Measurements from ENCODE around the gene ST6GALNAC1.

DNA sequence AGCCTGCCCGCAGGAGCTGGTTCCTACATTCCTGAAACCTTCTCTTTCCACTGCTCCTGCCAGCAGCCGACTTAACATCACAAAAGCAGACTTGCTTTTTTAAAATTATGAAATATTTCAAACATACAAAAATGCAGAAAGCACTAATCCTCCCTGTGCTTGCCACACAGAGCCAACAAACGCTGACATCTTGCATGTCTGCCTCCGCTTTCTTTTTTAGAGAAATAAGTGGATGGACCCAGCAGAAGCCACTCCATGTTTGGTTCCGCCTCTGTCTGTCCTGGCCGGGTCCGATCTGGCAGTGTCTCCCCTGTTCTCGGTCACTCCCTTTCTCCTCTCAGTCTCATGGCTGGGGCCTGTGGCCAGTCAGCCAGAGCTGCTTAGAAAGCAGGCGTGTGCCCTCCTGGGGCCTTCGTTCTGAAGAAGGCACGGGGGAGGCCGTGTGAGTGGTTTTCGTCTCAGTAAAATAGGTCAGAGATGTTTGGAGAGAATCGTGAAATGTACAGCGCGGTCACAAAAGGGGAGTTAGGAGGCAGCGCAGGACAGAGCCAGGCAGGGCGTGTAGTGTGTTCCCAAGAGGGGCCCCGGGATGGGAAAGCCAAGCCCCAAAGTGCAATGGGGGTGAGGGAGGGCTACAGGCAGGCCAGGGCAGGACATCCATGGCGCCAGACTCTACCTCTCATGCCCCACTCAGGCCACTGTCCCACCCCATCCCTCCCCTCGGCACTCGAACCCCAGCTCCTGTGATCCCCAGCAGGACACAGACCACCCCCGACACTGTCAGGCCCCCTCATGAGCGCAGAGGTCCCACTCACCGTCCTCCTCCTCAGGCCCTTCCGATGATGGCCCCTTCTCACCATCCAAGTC is 44.0 kb upstream of the ST6GALNAC1 start:
- TF ChIP-seq EZH2 (IDR thresholded peaks at IDR 0.05; ENCODE audit: insufficient read depth, poor library complexity, severe bottlenecking) (no peak), EZH2phosphoT487 (IDR thresholded peaks at IDR 0.05; ENCODE audit: insufficient read depth, low read depth) (no peak)
